ENCODE measurements around the gene MORN4. TPM values are rescaled to one million over a fixed set of nuclear protein-coding genes. Genes with fewer than 3 reads are reported as not detected.

MORN4 gene
- total RNA-seq, 1 experiment from 2014 or later, result 11.9 TPM

GRCh38 chr10:97601268-97602215 is 31.8 kb downstream of the MORN4 start:
- Histone ChIP-seq H4K8ac (replicated peaks; ENCODE audit: insufficient read length, low read depth, low read length) (no peak overlapping the region), H4K5ac (ENCODE audit: insufficient read length, low read depth, low read length) (no peak overlapping the region), H3K27me3 (ENCODE audit: insufficient read depth, low read length) (no peaks in the 10 kb centered on the region), H2AFZ (ENCODE audit: low read length) (no peak overlapping the region), H3K79me1 (ENCODE audit: insufficient read depth, low read depth, low read length, poor library complexity, severe bottlenecking) (no peaks in the 10 kb centered on the region), H3K79me2 (ENCODE audit: insufficient read depth, low read length) (no peaks in the 10 kb centered on the region), H2AK5ac (ENCODE audit: insufficient read length, low read length) (no peak overlapping the region), H3K23ac (ENCODE audit: insufficient read length, low read depth, low read length) (no peak overlapping the region), H2BK5ac (ENCODE audit: insufficient read length, low read length) (no peak overlapping the region), H2BK120ac (ENCODE audit: low read depth, low read length, poor library complexity, severe bottlenecking) (no peak overlapping the region), H3K27ac (ENCODE audit: insufficient read length, low read depth, low read length) (no peak overlapping the region), H3K14ac (ENCODE audit: insufficient read depth, low read length) (no peak overlapping the region), H3T11ph (ENCODE audit: low read length) (no peak overlapping the region), H4K20me1 (ENCODE audit: control insufficient read depth, insufficient read depth, insufficient read length) (no peaks in the 10 kb centered on the region), H2BK20ac (ENCODE audit: low read depth, low read length, poor library complexity, severe bottlenecking) (no peak overlapping the region), H3K56ac (ENCODE audit: insufficient read length, low read depth, low read length) (no peak overlapping the region), H3K9ac (ENCODE audit: extremely low read depth, insufficient read length, low read length) (no peak overlapping the region), H3K23me2 (ENCODE audit: insufficient read length, low read depth, low read length, poor library complexity, severe bottlenecking) (no peaks in the 10 kb centered on the region), H3K18ac (ENCODE audit: insufficient read length, low read depth, low read length) (no peak overlapping the region), H3K4me1 (ENCODE audit: insufficient read depth, low read length) (no peaks in the 10 kb centered on the region), H3K4me2 (ENCODE audit: insufficient read depth, insufficient read length, low read length) (no peak overlapping the region), H2BK15ac (ENCODE audit: low read depth, low read length) (no peak overlapping the region), H3K9me3 (ENCODE audit: control insufficient read depth, low read depth, low read length) (no peaks in the 10 kb centered on the region), H4K91ac (ENCODE audit: insufficient read length, low read depth, low read length) (no peak overlapping the region), H3K4ac (ENCODE audit: low read depth, low read length) (no peak overlapping the region), H2BK12ac (ENCODE audit: insufficient read length, low read depth, low read length) (no peak overlapping the region)
- TF ChIP-seq CTCF (conservative IDR thresholded peaks at IDR 0.05), result no peak
- DNase-seq, result no peak
- Mint-ChIP-seq H3K4me1 (peaks cover 6 to 8% of the 10 kb centered on the region in 2 experiments; a peak in 3 of 4 replicates), H3K27ac (no peak overlapping the region), H3K9me3 (no peaks in the 10 kb centered on the region), H3K36me3 (ENCODE audit: insufficient read depth in 1 of 3, low read depth in 3 of 3) (no peaks in the 10 kb centered on the region), H3K27me3 (ENCODE audit: low read depth) (no peaks in the 10 kb centered on the region; the same call in 1 of the 2 replicates), H3K4me3 (no peak overlapping the region)
- WGBS (ENCODE audit: extremely low coverage, insufficient read length, low lambda C conversion rate), result no CpG with 5 or more reads among the region's 21 CpGs

All from H9 (cell line).